Uterus (tissue), 4 donors: ENCODE data around the gene SPRY2. TPM values are rescaled to one million over a fixed set of nuclear protein-coding genes. Genes with fewer than 3 reads are reported as not detected.
"Not testable (repeated sequence)": the region's sequence is repeated elsewhere in the genome, so short reads cannot be mapped to it uniquely, and the experiment has no call there.

Source experiments
- DNase-seq, 2 donors: peaks; one replicate each; pipeline ENCODE4 v3.0.0-alpha.2; 2019 to 2020
- H3K27ac ChIP-seq, 2 donors: fragments of 200-600 bp; sonication (generic); 1 replicate in 1 of 2; 2 replicates in 1 of 2; pipeline ENCODE4 v1.5.1; 2016 to 2018
- H3K27me3 ChIP-seq, 2 donors: fragments of 200-600 bp; sonication (generic); one replicate each; pipeline ENCODE4 v1.5.1; 2018 to 2019; ENCODE audit warnings: control low read depth in 1 of 2
- H3K36me3 ChIP-seq, 2 donors: fragments of 200-600 bp; sonication (generic); one replicate each; pipeline ENCODE4 v1.5.1; 2019; ENCODE audit warnings: control low read depth in 1 of 2
- H3K4me1 ChIP-seq, 2 donors: fragments of 200-600 bp; sonication (generic); one replicate each; pipeline ENCODE4 v1.5.1; 2018 to 2019; ENCODE audit warnings: control low read depth in 1 of 2
- H3K4me3 ChIP-seq, 2 donors: fragments of 200-600 bp; sonication (generic); 1 replicate in 1 of 2; 2 replicates in 1 of 2; pipeline ENCODE4 v1.5.1; 2018 to 2019; ENCODE audit warnings: mild to moderate bottlenecking in 1 of 2
- H3K9me3 ChIP-seq, 2 donors: fragments of 200-600 bp; sonication (generic); one replicate each; pipeline ENCODE4 v1.5.1; 2019; ENCODE audit warnings: control low read depth in 1 of 2
- CTCF ChIP-seq, 4 experiments: fragments of 200-600 bp in 2 of 4; fragments of 450-650 bp in 2 of 4; sonication (generic) in 2 of 4; IDR thresholded peaks; one replicate each; pipeline ENCODE4 v1.5.1; 2016 to 2019; ENCODE audit warnings: antibody characterized with exemption in 4 of 4, mild to moderate bottlenecking in 2 of 4, moderate library complexity in 1 of 4
- POLR2A ChIP-seq, 2 donors: fragments of 450-650 bp; IDR thresholded peaks; one replicate each; pipeline ENCODE4 v1.6.1; 2016; ENCODE audit warnings: antibody characterized with exemption in 2 of 2, mild to moderate bottlenecking in 1 of 2, moderate library complexity in 1 of 2
- intact Hi-C: fragments of 100-400 bp; cut with DNase I; formaldehyde crosslinking; loops from one replicate; pipeline ENCODE4 v1.15.1; 2023; ENCODE audit warnings: low total_unique reads
- total RNA-seq, 4 donors: library from RNA; depleted of rRNA in 3 of 4; stranded (reverse); fragments of >200 nt in 3 of 4; gene quantifications; one replicate each; pipeline versions ENCODE4 v1.1.0 to v1.2.4, GENCODE V29; 2014 to 2023
- donor health status: DM: yes; HTN: yes; CAD: no.

The SPRY2 gene
- total RNA-seq, 4 donors from 2014 or later: 11.3 to 48.6 (median 45.6) TPM

GRCh38 chr13:80359414-80359777 lies 18.5 kb upstream of the SPRY2 start:
- intact Hi-C loops: no loop called here

GRCh38 chr13:80355496-80356094 lies 14.7 kb upstream of the SPRY2 start:
- DNase-seq, H3K4me1 ChIP-seq, H3K27me3 ChIP-seq, H3K36me3 ChIP-seq, H3K9me3 ChIP-seq, H3K4me3 ChIP-seq, H3K27ac ChIP-seq, intact Hi-C loops: not testable (repeated sequence)

More at GRCh38 chr13:80359414-80359777, 18.5 kb upstream of the SPRY2 start:
- no peaks in the 10 kb centered on the region for H3K27me3 ChIP-seq
- no peak for TF ChIP-seq CTCF (IDR thresholded peaks at IDR 0.05)
- H3K9me3 ChIP-seq: no peaks in the 10 kb centered on the region
- H3K4me1 ChIP-seq: no peaks in the 10 kb centered on the region
- no peaks in the 10 kb centered on the region for H3K36me3 ChIP-seq
- H3K27ac ChIP-seq: no peak overlapping the region
- no peak for DNase-seq
- no peak overlapping the region for H3K4me3 ChIP-seq

GRCh38 chr13:80348750-80349149 lies 7.8 kb upstream of the SPRY2 start:
- no peaks in the 10 kb centered on the region for H3K4me1 ChIP-seq
- H3K4me3 ChIP-seq: no peak overlapping the region
- no peaks in the 10 kb centered on the region for H3K9me3 ChIP-seq
- peaks cover 0 to 4% of the 10 kb centered on the region in 2 donors for H3K27me3 ChIP-seq
- intact Hi-C loops: no loop called here
- H3K27ac ChIP-seq: no peak overlapping the region
- no peak for TF ChIP-seq POLR2A (IDR thresholded peaks at IDR 0.05)
- TF ChIP-seq CTCF (IDR thresholded peaks at IDR 0.05): no peak
- no peaks in the 10 kb centered on the region for H3K36me3 ChIP-seq
- no peak for DNase-seq

GRCh38 chr13:80348314-80348713 lies 7.4 kb upstream of the SPRY2 start:
- intact Hi-C loops: no loop called here
- no peaks in the 10 kb centered on the region for H3K9me3 ChIP-seq
- H3K27ac ChIP-seq: no peak overlapping the region
- H3K4me1 ChIP-seq: no peaks in the 10 kb centered on the region
- H3K36me3 ChIP-seq: no peaks in the 10 kb centered on the region
- DNase-seq: no peak
- TF ChIP-seq CTCF (IDR thresholded peaks at IDR 0.05) (no peak), POLR2A (IDR thresholded peaks at IDR 0.05) (no peak)
- peaks cover 0 to 4% of the 10 kb centered on the region in 2 donors for H3K27me3 ChIP-seq
- H3K4me3 ChIP-seq: no peak overlapping the region

GRCh38 chr13:80345771-80346510 lies 5.0 kb upstream of the SPRY2 start:
- no peak overlapping the region for H3K4me3 ChIP-seq
- no peaks in the 10 kb centered on the region for H3K36me3 ChIP-seq
- no peak overlapping the region for H3K27ac ChIP-seq
- intact Hi-C loops: no loop called here
- H3K9me3 ChIP-seq: no peaks in the 10 kb centered on the region
- no peaks in the 10 kb centered on the region for H3K4me1 ChIP-seq
- DNase-seq: no peak
- no peak for TF ChIP-seq POLR2A (IDR thresholded peaks at IDR 0.05)
- H3K27me3 ChIP-seq: no peaks in the 10 kb centered on the region

- DNase-seq, H3K9me3 ChIP-seq, H3K27ac ChIP-seq, H3K4me3 ChIP-seq, H3K36me3 ChIP-seq, H3K4me1 ChIP-seq, H3K27me3 ChIP-seq, intact Hi-C loops: not testable (repeated sequence)
Observed at GRCh38 chr13:80344032-80344431, 3.1 kb upstream of the SPRY2 start.
